Measurements from ENCODE around the gene FAM234B. TPM values are rescaled to one million over a fixed set of nuclear protein-coding genes. Genes with fewer than 3 reads are reported as not detected.

The FAM234B gene
- total and polyA plus RNA-seq, 7 donors, result 0.60 to 5.0 (median 2.9) TPM

DNA sequence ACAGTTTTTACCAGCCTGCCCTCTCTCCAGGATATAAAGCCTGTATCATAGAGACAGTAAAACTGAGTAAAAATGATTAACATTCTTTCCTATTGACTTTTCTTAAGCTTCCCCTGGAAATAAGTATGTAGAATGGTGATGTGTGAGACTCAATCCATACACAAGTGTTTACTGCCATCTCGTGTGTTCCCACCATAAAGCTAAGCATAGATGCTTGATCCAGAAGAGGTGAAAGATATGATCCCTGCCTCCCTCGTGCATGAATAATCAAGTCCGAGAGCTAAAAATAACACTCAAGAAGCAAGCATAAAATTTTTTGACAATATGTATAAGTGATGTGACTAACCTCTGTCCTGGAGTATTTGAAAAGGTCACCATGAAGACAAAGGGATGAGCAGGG lies 76.2 kb downstream of the FAM234B start:
- H3K9me3 ChIP-seq, result no peaks in the 10 kb centered on the region
- whole genome bisulfite sequencing, 2 donors, result 90% methylated on average over 3 of the region's 3 CpGs
- no peak overlapping the region for H3K4me3 ChIP-seq
- no peak for DNase-seq
- H3K4me1 ChIP-seq, result no peaks in the 10 kb centered on the region
- H3K27ac ChIP-seq, result no peak overlapping the region
- no peaks in the 10 kb centered on the region for H3K27me3 ChIP-seq
- H3K36me3 ChIP-seq, result no peaks in the 10 kb centered on the region
- intact Hi-C loops (cut with DNase I), result no loop called here
- TF ChIP-seq EP300 (IDR thresholded peaks at IDR 0.05), result no peak
- TF ChIP-seq, protein P1, sequence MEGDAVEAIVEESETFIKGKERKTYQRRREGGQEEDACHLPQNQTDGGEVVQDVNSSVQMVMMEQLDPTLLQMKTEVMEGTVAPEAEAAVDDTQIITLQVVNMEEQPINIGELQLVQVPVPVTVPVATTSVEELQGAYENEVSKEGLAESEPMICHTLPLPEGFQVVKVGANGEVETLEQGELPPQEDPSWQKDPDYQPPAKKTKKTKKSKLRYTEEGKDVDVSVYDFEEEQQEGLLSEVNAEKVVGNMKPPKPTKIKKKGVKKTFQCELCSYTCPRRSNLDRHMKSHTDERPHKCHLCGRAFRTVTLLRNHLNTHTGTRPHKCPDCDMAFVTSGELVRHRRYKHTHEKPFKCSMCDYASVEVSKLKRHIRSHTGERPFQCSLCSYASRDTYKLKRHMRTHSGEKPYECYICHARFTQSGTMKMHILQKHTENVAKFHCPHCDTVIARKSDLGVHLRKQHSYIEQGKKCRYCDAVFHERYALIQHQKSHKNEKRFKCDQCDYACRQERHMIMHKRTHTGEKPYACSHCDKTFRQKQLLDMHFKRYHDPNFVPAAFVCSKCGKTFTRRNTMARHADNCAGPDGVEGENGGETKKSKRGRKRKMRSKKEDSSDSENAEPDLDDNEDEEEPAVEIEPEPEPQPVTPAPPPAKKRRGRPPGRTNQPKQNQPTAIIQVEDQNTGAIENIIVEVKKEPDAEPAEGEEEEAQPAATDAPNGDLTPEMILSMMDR (IDR thresholded peaks at IDR 0.05), result no peak
- TF ChIP-seq POLR2A (IDR thresholded peaks at IDR 0.05), result no peak
- TF ChIP-seq POLR2AphosphoS5 (IDR thresholded peaks at IDR 0.05), result no peak

DNA sequence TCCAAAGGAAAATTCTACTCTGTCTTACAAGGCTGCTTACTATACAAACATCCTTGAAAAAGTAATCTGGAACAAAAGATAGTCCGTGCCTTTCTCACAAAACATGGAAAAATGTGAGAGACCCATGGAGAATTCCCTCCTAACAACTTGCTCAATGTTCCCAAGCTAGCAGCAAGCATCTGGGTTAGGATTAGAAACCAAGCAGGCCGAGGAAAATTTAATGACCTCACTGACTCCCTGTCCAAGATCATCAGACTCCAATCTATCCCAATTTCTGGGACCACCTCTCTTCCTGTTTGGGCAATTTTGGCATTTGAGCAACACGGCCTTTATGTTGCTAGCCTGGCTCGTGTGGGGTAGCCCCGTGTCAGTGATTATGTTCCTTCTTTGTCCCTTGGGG lies 77.4 kb downstream of the FAM234B start:
- H3K4me3 ChIP-seq, result no peak overlapping the region
- H3K9me3 ChIP-seq, result no peaks in the 10 kb centered on the region
- no peaks in the 10 kb centered on the region for H3K4me1 ChIP-seq
- DNase-seq, result no peak
- intact Hi-C loops (cut with DNase I), result no loop called here
- H3K27ac ChIP-seq, result no peak overlapping the region
- WGBS, 2 donors, result 77 to 89% methylated on average over 5 of the region's 5 CpGs
- no peaks in the 10 kb centered on the region for H3K36me3 ChIP-seq
- TF ChIP-seq POLR2A (IDR thresholded peaks at IDR 0.05), result no peak
- TF ChIP-seq EP300 (IDR thresholded peaks at IDR 0.05), result no peak
- TF ChIP-seq POLR2AphosphoS5 (IDR thresholded peaks at IDR 0.05), result no peak
- TF ChIP-seq, protein P1 (IDR thresholded peaks at IDR 0.05), result no peak
- H3K27me3 ChIP-seq, result no peaks in the 10 kb centered on the region

DNA sequence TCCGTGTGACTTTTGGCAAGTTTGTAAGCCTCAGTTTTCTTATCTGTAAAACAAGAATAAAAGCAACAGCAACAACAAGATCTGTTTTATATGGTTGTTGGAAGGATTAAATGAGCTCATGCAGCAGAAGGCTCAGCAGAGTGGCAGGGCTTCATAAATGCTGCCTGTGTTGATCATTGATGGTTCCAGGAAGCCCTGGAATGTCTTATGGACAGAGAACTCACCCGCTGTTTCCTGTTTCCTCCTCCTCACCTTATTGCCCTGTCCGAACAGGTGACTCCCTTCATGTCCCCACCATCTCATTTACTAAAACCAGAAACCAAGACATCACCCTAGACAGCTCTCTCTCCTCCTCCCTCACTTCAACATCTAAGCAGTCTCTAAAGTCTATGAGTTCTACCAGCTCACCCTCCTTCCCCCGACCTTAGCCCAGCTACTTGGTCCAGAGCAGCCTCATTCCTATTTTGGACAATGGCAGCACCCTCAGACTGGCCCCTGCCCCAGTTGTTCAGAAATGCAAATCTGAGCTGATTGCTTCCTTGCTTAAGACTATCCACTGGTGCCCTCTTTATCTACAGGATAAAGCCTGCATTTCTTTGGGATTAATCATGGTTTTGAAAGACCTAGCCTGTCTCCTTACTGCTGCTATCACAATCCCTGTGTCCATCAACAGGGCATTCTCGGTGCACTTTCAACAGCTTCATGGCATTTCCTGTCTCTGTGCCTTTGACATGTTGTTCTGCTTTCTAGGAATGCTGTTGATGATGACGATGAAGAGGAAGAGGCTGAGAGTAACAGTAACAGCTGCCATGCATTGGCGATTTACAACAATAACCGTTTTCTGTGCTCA lies 80.7 kb downstream of the FAM234B start:
- WGBS, 2 donors, result 82 to 85% methylated on average over 8 of the region's 8 CpGs
- Histone ChIP-seq H3K27ac (no peak overlapping the region), H3K4me1 (no peaks in the 10 kb centered on the region), H3K9me3 (no peaks in the 10 kb centered on the region), H3K4me3 (no peak overlapping the region), H3K36me3 (no peaks in the 10 kb centered on the region), H3K27me3 (no peaks in the 10 kb centered on the region)
- intact Hi-C loops (cut with DNase I), result no loop called here
- no peak for TF ChIP-seq POLR2AphosphoS5 (IDR thresholded peaks at IDR 0.05)
- TF ChIP-seq POLR2A (IDR thresholded peaks at IDR 0.05), result no peak
- TF ChIP-seq EP300 (IDR thresholded peaks at IDR 0.05), result no peak
- TF ChIP-seq, protein P1 (IDR thresholded peaks at IDR 0.05), result no peak
- DNase-seq, result no peak

DNA sequence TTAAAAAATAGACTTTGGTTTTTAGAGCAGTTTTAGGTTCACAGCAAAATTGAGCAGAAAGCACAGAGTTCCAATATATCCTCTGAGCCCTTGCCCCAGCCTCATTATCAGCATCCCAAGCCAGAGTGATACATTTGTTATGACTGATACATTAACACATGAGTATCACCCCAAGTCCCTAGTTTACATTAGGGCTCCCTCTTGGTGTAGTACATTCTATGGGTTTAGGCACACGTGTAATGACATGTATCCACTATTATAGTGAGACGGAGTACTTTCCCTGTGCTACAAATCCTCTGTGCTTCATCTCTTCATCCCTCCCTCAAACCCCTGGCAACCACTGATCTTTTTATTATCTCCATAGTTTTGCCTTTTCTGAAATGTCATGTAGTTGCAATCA lies 81.8 kb downstream of the FAM234B start:
- Histone ChIP-seq H3K9me3 (no peaks in the 10 kb centered on the region), H3K4me1 (no peaks in the 10 kb centered on the region), H3K36me3 (no peaks in the 10 kb centered on the region), H3K27me3 (no peaks in the 10 kb centered on the region), H3K27ac (no peak overlapping the region), H3K4me3 (no peak overlapping the region)
- TF ChIP-seq, protein P1 (IDR thresholded peaks at IDR 0.05), result no peak
- TF ChIP-seq EP300 (IDR thresholded peaks at IDR 0.05) (no peak), POLR2A (IDR thresholded peaks at IDR 0.05) (no peak), POLR2AphosphoS5 (IDR thresholded peaks at IDR 0.05) (no peak)
- WGBS, 2 donors, result 93 to 94% methylated on average over 2 of the region's 2 CpGs
- no peak for DNase-seq
- intact Hi-C loops (cut with DNase I), result no loop called here

All from sigmoid colon (tissue), 7 donors.